Osteocyte (in vitro differentiated cells): ENCODE results near the gene BMP7. TPM values are rescaled to one million over a fixed set of nuclear protein-coding genes. Genes with fewer than 3 reads are reported as not detected.

Experiments
- DNase-seq: peaks from one replicate; pipeline ENCODE4 v3.0.0; 2021; ENCODE audit warnings: mixed read lengths; ENCODE audit not compliant: unreplicated experiment; ENCODE audit errors: extremely low spot score
- H3K27ac Mint-ChIP-seq: one replicate; pipeline ENCODE4 v1.8.0; 2021; ENCODE audit warnings: mild to moderate bottlenecking, mixed read lengths; ENCODE audit not compliant: unreplicated experiment
- H3K27me3 Mint-ChIP-seq: one replicate; pipeline ENCODE4 v1.8.0; 2021; ENCODE audit warnings: mixed read lengths; ENCODE audit not compliant: unreplicated experiment
- H3K36me3 Mint-ChIP-seq: one replicate; pipeline ENCODE4 v1.8.0; 2021; ENCODE audit warnings: mixed read lengths; ENCODE audit not compliant: unreplicated experiment
- H3K4me1 Mint-ChIP-seq: one replicate; pipeline ENCODE4 v1.8.0; 2021; ENCODE audit warnings: mixed read lengths; ENCODE audit not compliant: unreplicated experiment
- H3K4me3 Mint-ChIP-seq: one replicate; pipeline ENCODE4 v1.8.0; 2021; ENCODE audit warnings: mild to moderate bottlenecking, moderate library complexity, mixed read lengths; ENCODE audit not compliant: unreplicated experiment
- H3K9me3 Mint-ChIP-seq: one replicate; pipeline ENCODE4 v1.8.0; 2021; ENCODE audit warnings: mixed read lengths; ENCODE audit not compliant: unreplicated experiment
- CTCF ChIP-seq: fragments of 200-600 bp; sonication (generic); IDR thresholded peaks from 2 replicates; pipeline ENCODE4 v1.5.0; 2021; ENCODE audit warnings: antibody characterized with exemption, mild to moderate bottlenecking, moderate library complexity
- total RNA-seq: library from RNA; stranded (reverse); gene quantifications from 2 replicates; pipeline ENCODE4 v1.2.1, GENCODE V29; 2021

The BMP7 gene
- total RNA-seq, 1 donor from 2014 or later = not detected

GRCh38 chr20:57217802-57218201, 48.6 kb downstream of the BMP7 start:
- no peaks in the 10 kb centered on the region for H3K9me3 Mint-ChIP-seq
- no peak for DNase-seq
- no peak overlapping the region for H3K27ac Mint-ChIP-seq
- peaks cover 4% of the 10 kb centered on the region for H3K4me1 Mint-ChIP-seq
- no peak overlapping the region for H3K4me3 Mint-ChIP-seq
- peaks cover 29% of the 10 kb centered on the region for H3K27me3 Mint-ChIP-seq
- H3K36me3 Mint-ChIP-seq = no peaks in the 10 kb centered on the region
- no peak for TF ChIP-seq CTCF

GRCh38 chr20:57216669-57217068, 49.8 kb downstream of the BMP7 start:
- H3K4me1 Mint-ChIP-seq = peaks cover 14% of the 10 kb centered on the region
- DNase-seq = no peak
- TF ChIP-seq CTCF = no peak
- H3K27me3 Mint-ChIP-seq = peaks cover 29% of the 10 kb centered on the region
- H3K4me3 Mint-ChIP-seq = no peak overlapping the region
- no peaks in the 10 kb centered on the region for H3K36me3 Mint-ChIP-seq
- H3K27ac Mint-ChIP-seq = no peak overlapping the region
- no peaks in the 10 kb centered on the region for H3K9me3 Mint-ChIP-seq

GRCh38 chr20:57215826-57216471, 50.5 kb downstream of the BMP7 start:
- peaks cover 29% of the 10 kb centered on the region for H3K27me3 Mint-ChIP-seq
- H3K27ac Mint-ChIP-seq = no peak overlapping the region
- H3K9me3 Mint-ChIP-seq = no peaks in the 10 kb centered on the region
- DNase-seq = no peak
- H3K36me3 Mint-ChIP-seq = no peaks in the 10 kb centered on the region
- TF ChIP-seq CTCF = no peak
- peaks cover 16% of the 10 kb centered on the region for H3K4me1 Mint-ChIP-seq
- no peak overlapping the region for H3K4me3 Mint-ChIP-seq

- H3K4me1 Mint-ChIP-seq = peaks cover 16% of the 10 kb centered on the region
- no peak for TF ChIP-seq CTCF
- peaks cover 26% of the 10 kb centered on the region for H3K27me3 Mint-ChIP-seq
- H3K36me3 Mint-ChIP-seq = no peaks in the 10 kb centered on the region
- no peak overlapping the region for H3K4me3 Mint-ChIP-seq
- no peak overlapping the region for H3K27ac Mint-ChIP-seq
- no peak for DNase-seq
- H3K9me3 Mint-ChIP-seq = no peaks in the 10 kb centered on the region
These were observed 51.0 kb downstream of the BMP7 start for GRCh38 chr20:57215426-57215825.

- H3K27ac Mint-ChIP-seq = no peak overlapping the region
- H3K4me3 Mint-ChIP-seq = no peak overlapping the region
- peaks cover 16% of the 10 kb centered on the region for H3K4me1 Mint-ChIP-seq
- H3K36me3 Mint-ChIP-seq = no peaks in the 10 kb centered on the region
- DNase-seq = no peak
- no peaks in the 10 kb centered on the region for H3K9me3 Mint-ChIP-seq
- H3K27me3 Mint-ChIP-seq = peaks cover 25% of the 10 kb centered on the region
- TF ChIP-seq CTCF = no peak
These were observed 51.5 kb downstream of the BMP7 start for GRCh38 chr20:57214948-57215347.
